Prostate gland (tissue), 2 donors: ENCODE results near the gene ABLIM1. TPM values are rescaled to one million over a fixed set of nuclear protein-coding genes. Genes with fewer than 3 reads are reported as not detected.

Source experiments
- DNase-seq: peaks from one replicate; pipeline ENCODE4 v3.0.0-alpha.2; 2019; ENCODE audit warnings: low spot score
- H3K27ac ChIP-seq, 2 donors: fragments of 200-600 bp; sonication (generic); 2 replicates each; pipeline ENCODE4 v1.5.1; 2017 to 2019
- H3K27me3 ChIP-seq: fragments of 200-600 bp; sonication (generic); replicated peaks from 2 replicates; pipeline ENCODE4 v1.5.1; 2019; ENCODE audit not compliant: insufficient read depth
- H3K36me3 ChIP-seq, 2 donors: fragments of 200-600 bp; sonication (generic); 1 replicate in 1 of 2; 2 replicates in 1 of 2; pipeline versions ENCODE4 v1.5.1 to v1.8.1; 2017 to 2019
- H3K4me1 ChIP-seq: fragments of 200-600 bp; sonication (generic); replicated peaks from 2 replicates; pipeline ENCODE4 v1.5.1; 2019
- H3K4me3 ChIP-seq, 2 donors: fragments of 200-600 bp; sonication (generic); 2 replicates each; pipeline ENCODE4 v1.5.1; 2017 to 2019
- H3K9me3 ChIP-seq: fragments of 200-600 bp; sonication (generic); 2 replicates; pipeline ENCODE4 v1.5.1; 2017
- POLR2A ChIP-seq: fragments of 450-650 bp; IDR thresholded peaks from one replicate; pipeline ENCODE4 v1.6.1; 2016; ENCODE audit warnings: antibody characterized with exemption, mild to moderate bottlenecking
- POLR2AphosphoS5 ChIP-seq: sonication (generic); formaldehyde crosslinking; IDR thresholded peaks from one replicate; pipeline ENCODE4 v1.6.1; 2017; ENCODE audit warnings: antibody characterized with exemption
- WGBS: methylation state at CpG from one replicate; pipeline ENCODE4 v1.1.5; 2018; 5-methylcytosine and 5-hydroxymethylcytosine counted together
- intact Hi-C: fragments of 100-400 bp; cut with DNase I; formaldehyde crosslinking; loops from one replicate; pipeline ENCODE4 v1.14.2; 2022
- total RNA-seq, 2 donors: library from RNA; depleted of rRNA; stranded (reverse); fragments of >200 nt; gene quantifications; one replicate each; pipeline ENCODE4 v1.1.0, GENCODE V29; 2016
- TF ChIP-seq, protein P1 (sequence below), 4 experiments: fragments of 200-600 bp in 2 of 4; fragments of 450-650 bp in 2 of 4; sonication (generic) in 2 of 4; IDR thresholded peaks; 1 replicate in 3 of 4; 2 replicates in 1 of 4; pipeline ENCODE4 v1.5.1; 2016 to 2019; ENCODE audit warnings: antibody characterized with exemption in 4 of 4, mild to moderate bottlenecking in 2 of 4, moderate library complexity in 2 of 4

Gene ABLIM1
- total RNA-seq, 2 donors from 2014 or later: 43.9 to 138 TPM

GRCh38 chr10:114541081-114541796 is 116.8 kb downstream of the ABLIM1 start:
- Histone ChIP-seq H3K4me1 (no peaks in the 10 kb centered on the region), H3K36me3 (no peaks in the 10 kb centered on the region), H3K27me3 (no peaks in the 10 kb centered on the region), H3K4me3 (no peak overlapping the region), H3K9me3 (no peaks in the 10 kb centered on the region), H3K27ac (no peak overlapping the region)
- TF ChIP-seq, protein P1, sequence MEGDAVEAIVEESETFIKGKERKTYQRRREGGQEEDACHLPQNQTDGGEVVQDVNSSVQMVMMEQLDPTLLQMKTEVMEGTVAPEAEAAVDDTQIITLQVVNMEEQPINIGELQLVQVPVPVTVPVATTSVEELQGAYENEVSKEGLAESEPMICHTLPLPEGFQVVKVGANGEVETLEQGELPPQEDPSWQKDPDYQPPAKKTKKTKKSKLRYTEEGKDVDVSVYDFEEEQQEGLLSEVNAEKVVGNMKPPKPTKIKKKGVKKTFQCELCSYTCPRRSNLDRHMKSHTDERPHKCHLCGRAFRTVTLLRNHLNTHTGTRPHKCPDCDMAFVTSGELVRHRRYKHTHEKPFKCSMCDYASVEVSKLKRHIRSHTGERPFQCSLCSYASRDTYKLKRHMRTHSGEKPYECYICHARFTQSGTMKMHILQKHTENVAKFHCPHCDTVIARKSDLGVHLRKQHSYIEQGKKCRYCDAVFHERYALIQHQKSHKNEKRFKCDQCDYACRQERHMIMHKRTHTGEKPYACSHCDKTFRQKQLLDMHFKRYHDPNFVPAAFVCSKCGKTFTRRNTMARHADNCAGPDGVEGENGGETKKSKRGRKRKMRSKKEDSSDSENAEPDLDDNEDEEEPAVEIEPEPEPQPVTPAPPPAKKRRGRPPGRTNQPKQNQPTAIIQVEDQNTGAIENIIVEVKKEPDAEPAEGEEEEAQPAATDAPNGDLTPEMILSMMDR (IDR thresholded peaks at IDR 0.05): no peak
- TF ChIP-seq POLR2A (no peak), POLR2AphosphoS5 (no peak)
- intact Hi-C loops: no loop called here
- 71% methylated on average over 14 of the region's 14 CpGs for WGBS
- DNase-seq: no peak

DNA sequence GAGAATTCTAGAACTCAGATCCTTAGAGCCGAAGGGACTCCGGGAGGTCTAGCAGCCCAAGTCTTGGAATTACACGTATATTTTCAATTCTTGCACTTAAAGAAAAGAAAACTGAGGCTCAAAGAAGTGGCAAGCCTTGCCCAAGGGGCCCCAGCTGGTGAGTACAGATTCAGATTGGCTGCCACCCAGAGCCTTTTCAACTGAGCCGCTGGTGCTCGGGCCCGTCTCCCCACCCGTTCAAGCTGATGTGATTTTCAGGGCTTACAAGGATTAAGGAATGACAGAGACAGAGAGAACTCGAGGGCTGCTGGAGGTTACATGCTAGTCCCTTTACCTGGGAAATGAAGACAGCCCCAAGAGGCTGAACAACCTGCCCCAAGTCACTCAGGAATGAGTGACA is 117.8 kb downstream of the ABLIM1 start:
- no peak overlapping the region for H3K27ac ChIP-seq
- intact Hi-C loops: no loop called here
- no peaks in the 10 kb centered on the region for H3K4me1 ChIP-seq
- no peaks in the 10 kb centered on the region for H3K9me3 ChIP-seq
- H3K36me3 ChIP-seq: no peaks in the 10 kb centered on the region
- H3K27me3 ChIP-seq: no peaks in the 10 kb centered on the region
- no peak overlapping the region for H3K4me3 ChIP-seq
- WGBS: 75% methylated on average over 8 of the region's 8 CpGs
- no peak for TF ChIP-seq POLR2A
- TF ChIP-seq, protein P1 (IDR thresholded peaks at IDR 0.05): no peak
- TF ChIP-seq POLR2AphosphoS5: no peak
- DNase-seq: no peak

DNA sequence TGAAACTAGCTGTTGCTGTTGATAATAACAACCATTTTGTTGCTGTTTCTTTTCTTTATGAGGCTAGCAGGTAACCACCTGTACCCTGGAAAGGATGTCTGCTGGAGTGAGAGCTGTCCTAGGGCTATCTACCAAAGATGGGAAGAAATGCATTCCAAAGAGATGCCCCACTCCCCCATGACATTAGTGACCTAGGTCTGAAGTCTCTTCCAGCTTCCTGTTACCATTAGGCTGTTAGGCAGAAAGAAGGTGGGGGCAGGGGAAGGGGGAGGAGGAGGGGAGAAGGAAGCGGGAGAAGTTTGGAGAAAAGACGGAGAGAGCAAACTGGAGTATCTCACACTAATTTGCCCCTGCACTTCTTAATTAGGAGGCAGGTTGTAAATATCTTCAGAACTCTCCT is 118.5 kb downstream of the ABLIM1 start:
- TF ChIP-seq POLR2AphosphoS5: no peak
- Histone ChIP-seq H3K27ac (no peak overlapping the region), H3K27me3 (no peaks in the 10 kb centered on the region), H3K4me1 (no peaks in the 10 kb centered on the region), H3K9me3 (no peaks in the 10 kb centered on the region), H3K4me3 (no peak overlapping the region), H3K36me3 (no peaks in the 10 kb centered on the region)
- intact Hi-C loops: no loop called here
- WGBS: 92% methylated on average over 2 of the region's 2 CpGs
- no peak for DNase-seq

- Histone ChIP-seq H3K36me3 (no peaks in the 10 kb centered on the region), H3K4me3 (no peak overlapping the region), H3K9me3 (no peaks in the 10 kb centered on the region), H3K27me3 (no peaks in the 10 kb centered on the region), H3K27ac (no peak overlapping the region), H3K4me1 (no peaks in the 10 kb centered on the region)
- TF ChIP-seq, protein P1 (IDR thresholded peaks at IDR 0.05): no peak
- peak; percentile 12 for TF ChIP-seq POLR2A
- 46% methylated on average over 13 of the region's 13 CpGs for WGBS
- intact Hi-C loops: no loop called here
- DNase-seq: peak; percentile 19
Measured at GRCh38 chr10:114538181-114538906, 119.7 kb downstream of the ABLIM1 start.

GRCh38 chr10:114537736-114538135 is 120.3 kb downstream of the ABLIM1 start:
- Histone ChIP-seq H3K4me1 (no peaks in the 10 kb centered on the region), H3K36me3 (no peaks in the 10 kb centered on the region), H3K27ac (no peak overlapping the region), H3K27me3 (no peaks in the 10 kb centered on the region), H3K4me3 (no peak overlapping the region), H3K9me3 (no peaks in the 10 kb centered on the region)
- TF ChIP-seq POLR2A (no peak), POLR2AphosphoS5 (no peak)
- TF ChIP-seq, protein P1 (IDR thresholded peaks at IDR 0.05): no peak
- DNase-seq: no peak
- intact Hi-C loops: no loop called here
- WGBS: 70% methylated on average over 1 of the region's 1 CpG
